HG03196 (cell line): ENCODE results near the gene LONRF2.

Experiments
- ATAC-seq: cut with Tn5 transposase; IDR thresholded peaks from one replicate; pipeline ENCODE4 v1.9.1; 2021; ENCODE audit not compliant: unreplicated experiment

Gene LONRF2

GRCh38 chr2:100237770-100238169 is 84.5 kb downstream of the LONRF2 start:
- no peak for ATAC-seq

- no peak for ATAC-seq
Measured at GRCh38 chr2:100237163-100237562, 85.1 kb downstream of the LONRF2 start.

- ATAC-seq, result no peak
Measured at GRCh38 chr2:100236166-100236565, 86.1 kb downstream of the LONRF2 start.

GRCh38 chr2:100235581-100235980 is 86.7 kb downstream of the LONRF2 start:
- peak; percentile 3 for ATAC-seq

GRCh38 chr2:100235098-100235497 is 87.2 kb downstream of the LONRF2 start:
- ATAC-seq, result peak; percentile 93

GRCh38 chr2:100234141-100234540 is 88.2 kb downstream of the LONRF2 start:
- no peak for ATAC-seq

- no peak for ATAC-seq
Measured at GRCh38 chr2:100233061-100233460, 89.2 kb downstream of the LONRF2 start.

- ATAC-seq, result no peak
Measured at GRCh38 chr2:100230754-100231153, 91.5 kb downstream of the LONRF2 start.

GRCh38 chr2:100228967-100229366 is 93.3 kb downstream of the LONRF2 start:
- no peak for ATAC-seq

- ATAC-seq, result no peak
Measured at GRCh38 chr2:100228415-100228814, 93.9 kb downstream of the LONRF2 start.

GRCh38 chr2:100224988-100225710 is 97.2 kb downstream of the LONRF2 start:
- no peak for ATAC-seq

- no peak for ATAC-seq
Measured at GRCh38 chr2:100223502-100223901, 98.8 kb downstream of the LONRF2 start.
